ENCODE results near the gene OR6C1.
"Not testable (repeated sequence)": the region's sequence is repeated elsewhere in the genome, so short reads cannot be mapped to it uniquely, and the experiment has no call there.

Gene OR6C1

DNA sequence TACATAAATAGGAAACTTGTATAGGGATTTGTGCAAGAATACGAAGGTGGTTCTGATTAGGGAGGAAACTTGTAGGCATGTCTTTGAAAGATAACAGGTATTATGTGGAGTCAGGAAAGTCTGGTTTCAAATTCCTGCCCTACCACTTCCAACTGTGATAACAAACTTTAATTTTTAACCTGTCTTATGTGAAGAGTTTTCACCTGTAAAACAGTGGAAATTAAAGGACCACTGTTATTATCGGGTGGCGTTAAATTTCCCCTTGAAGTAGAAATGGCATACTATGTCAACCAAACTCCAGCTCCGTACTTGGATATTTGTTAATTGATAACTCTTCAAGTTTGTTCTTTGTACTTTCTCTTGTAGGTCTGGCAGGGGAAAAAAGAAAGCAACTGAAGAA lies 6.1 kb downstream of the OR6C1 start (continued):
- TF ChIP-seq ZNF223 (tag by site-specific recombination; IDR thresholded peaks at IDR 0.05) (no peak), ZNF302 (tag by site-specific recombination; IDR thresholded peaks at IDR 0.05; ENCODE audit: low read depth) (no peak), ZNF585B (tag by site-specific recombination; IDR thresholded peaks at IDR 0.05) (no peak), ZFP37 (tag by site-specific recombination; IDR thresholded peaks at IDR 0.05) (no peak), ZBTB10 (tag by site-specific recombination; IDR thresholded peaks at IDR 0.05) (no peak)

GRCh38 chr12:55325801-55326200 lies 11.7 kb downstream of the OR6C1 start:
- CTCF ChIA-PET; H3K9me3 ChIP-seq (ENCODE audit: control insufficient read depth, insufficient read depth, low read depth, low read length); H3K27ac ChIP-seq (ENCODE audit: extremely low read depth, low read depth, low read length); POLR2A ChIA-PET; H3K4me1 ChIP-seq (ENCODE audit: control insufficient read depth, insufficient read depth, low read length); H3K36me3 ChIP-seq (ENCODE audit: control insufficient read depth in 2 of 2, insufficient read depth in 1 of 2, low read length in 2 of 2); H3K4me3 ChIP-seq (ENCODE audit: low read depth, low read length): not testable (repeated sequence)

- Histone ChIP-seq H3K4me3 (ENCODE audit: low read depth, low read length) (no peak within 1 kb of the TSS), H3K27ac (ENCODE audit: extremely low read depth, low read depth, low read length) (no peak within 1 kb of the TSS), H3K9me3 (ENCODE audit: control insufficient read depth, insufficient read depth, low read depth, low read length) (no peaks in the 10 kb centered on the region), H3K36me3 (ENCODE audit: control insufficient read depth in 2 of 2, insufficient read depth in 1 of 2, low read length in 2 of 2) (no peaks in the 10 kb centered on the region), H3K4me1 (ENCODE audit: control insufficient read depth, insufficient read depth, low read length) (no peaks in the 10 kb centered on the region)
- CTCF ChIA-PET = no interaction called here
- POLR2A ChIA-PET = no interaction called here
- TF ChIP-seq ZNF585B (tag by site-specific recombination; IDR thresholded peaks at IDR 0.05) = no peak
- no peak for TF ChIP-seq HOXA7 (CRISPR knock-in tag; IDR thresholded peaks at IDR 0.05; ENCODE audit: borderline replicate concordance)
- TF ChIP-seq ZNF561 (tag by site-specific recombination; IDR thresholded peaks at IDR 0.05; ENCODE audit: borderline replicate concordance) = no peak
- TF ChIP-seq HOXC10 (CRISPR knock-in tag; IDR thresholded peaks at IDR 0.05) = no peak
- TF ChIP-seq RBAK (tag by site-specific recombination; IDR thresholded peaks at IDR 0.05) = no peak
- TF ChIP-seq ZNF280D (tag by site-specific recombination; IDR thresholded peaks at IDR 0.05) = no peak
- TF ChIP-seq ZFP3 (tag by site-specific recombination; IDR thresholded peaks at IDR 0.05; ENCODE audit: low read depth) = no peak
- no peak for TF ChIP-seq INSM2 (tag by site-specific recombination; IDR thresholded peaks at IDR 0.05)
- no peak for TF ChIP-seq ZNF558 (tag by site-specific recombination; IDR thresholded peaks at IDR 0.05)
- no peak for TF ChIP-seq ZSCAN16 (tag by site-specific recombination; IDR thresholded peaks at IDR 0.05)
- TF ChIP-seq, protein P1, sequence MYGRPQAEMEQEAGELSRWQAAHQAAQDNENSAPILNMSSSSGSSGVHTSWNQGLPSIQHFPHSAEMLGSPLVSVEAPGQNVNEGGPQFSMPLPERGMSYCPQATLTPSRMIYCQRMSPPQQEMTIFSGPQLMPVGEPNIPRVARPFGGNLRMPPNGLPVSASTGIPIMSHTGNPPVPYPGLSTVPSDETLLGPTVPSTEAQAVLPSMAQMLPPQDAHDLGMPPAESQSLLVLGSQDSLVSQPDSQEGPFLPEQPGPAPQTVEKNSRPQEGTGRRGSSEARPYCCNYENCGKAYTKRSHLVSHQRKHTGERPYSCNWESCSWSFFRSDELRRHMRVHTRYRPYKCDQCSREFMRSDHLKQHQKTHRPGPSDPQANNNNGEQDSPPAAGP (tag by site-specific recombination; IDR thresholded peaks at IDR 0.05) = no peak
- no peak for TF ChIP-seq ZNF514 (tag by site-specific recombination; IDR thresholded peaks at IDR 0.05)
- no peak for TF ChIP-seq ZNF777 (tag by site-specific recombination; IDR thresholded peaks at IDR 0.05; ENCODE audit: borderline replicate concordance)
- no peak for TF ChIP-seq ZNF645 (tag by site-specific recombination; IDR thresholded peaks at IDR 0.05)
- TF ChIP-seq ZNF391 (tag by site-specific recombination; IDR thresholded peaks at IDR 0.05; ENCODE audit: borderline replicate concordance, low read depth) = no peak
- no peak for TF ChIP-seq ZNF37A (tag by site-specific recombination; IDR thresholded peaks at IDR 0.05)
- no peak for TF ChIP-seq ZNF169 (tag by site-specific recombination; IDR thresholded peaks at IDR 0.05)
- TF ChIP-seq, protein P2, sequence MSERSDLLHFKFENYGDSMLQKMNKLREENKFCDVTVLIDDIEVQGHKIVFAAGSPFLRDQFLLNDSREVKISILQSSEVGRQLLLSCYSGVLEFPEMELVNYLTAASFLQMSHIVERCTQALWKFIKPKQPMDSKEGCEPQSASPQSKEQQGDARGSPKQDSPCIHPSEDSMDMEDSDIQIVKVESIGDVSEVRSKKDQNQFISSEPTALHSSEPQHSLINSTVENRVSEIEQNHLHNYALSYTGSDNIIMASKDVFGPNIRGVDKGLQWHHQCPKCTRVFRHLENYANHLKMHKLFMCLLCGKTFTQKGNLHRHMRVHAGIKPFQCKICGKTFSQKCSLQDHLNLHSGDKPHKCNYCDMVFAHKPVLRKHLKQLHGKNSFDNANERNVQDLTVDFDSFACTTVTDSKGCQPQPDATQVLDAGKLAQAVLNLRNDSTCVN (tag by site-specific recombination; optimal IDR thresholded peaks at IDR 0.05) = no peak
Observed at GRCh38 chr12:55330446-55330845, 16.3 kb downstream of the OR6C1 start, which contains the start of gene OR6C3. Gene OR6C3, plus strand, starts transcription at chr12:55330746. Its CDS starts 955 bp downstream, at chr12:55331701.
